Stimulated activated CD4-positive, alpha-beta T cell treated with anti-CD3 and anti-CD28 coated beads, TNF-alpha, amount 100 ng/mL, for 24 hours (primary cell): ENCODE data around the gene DLX4.

Experiments
- DNase-seq, 3 experiments: peaks; one replicate each; pipeline ENCODE4 v3.0.0-alpha.2; 2020; ENCODE audit warnings: low read depth in 3 of 3

DLX4 gene

GRCh38 chr17:49969134-49969759, at the start of gene DLX4:
Gene DLX4 (plus strand): TSS chr17:49969190. CDS start chr17:49969469, 279 bp downstream.
- no peak for DNase-seq

GRCh38 chr17:49920030-49920769, 48.8 kb upstream of the DLX4 start:
- no peak for DNase-seq

GRCh38 chr17:49922095-49922494, 46.9 kb upstream of the DLX4 start:
- DNase-seq: no peak

- DNase-seq: no peak
These were observed 44.9 kb upstream of the DLX4 start for GRCh38 chr17:49924116-49924515.

- no peak for DNase-seq
These were observed 44.4 kb upstream of the DLX4 start for GRCh38 chr17:49924589-49924988.

- DNase-seq: no peak
These were observed 43.1 kb upstream of the DLX4 start for GRCh38 chr17:49925921-49926320.

GRCh38 chr17:49926886-49927285, 42.1 kb upstream of the DLX4 start:
- DNase-seq: no peak

GRCh38 chr17:49928126-49928800, 40.7 kb upstream of the DLX4 start:
- no peak for DNase-seq

- DNase-seq: no peak
These were observed 40.0 kb upstream of the DLX4 start for GRCh38 chr17:49928837-49929475.

- no peak for DNase-seq
These were observed 38.1 kb upstream of the DLX4 start for GRCh38 chr17:49930880-49931279.

- DNase-seq: no peak
These were observed 37.4 kb upstream of the DLX4 start for GRCh38 chr17:49931416-49932137.

GRCh38 chr17:49932138-49932723, 36.8 kb upstream of the DLX4 start:
- DNase-seq: no peak

GRCh38 chr17:49932901-49933300, 36.1 kb upstream of the DLX4 start:
- no peak for DNase-seq

GRCh38 chr17:49935526-49936210, 33.3 kb upstream of the DLX4 start:
- DNase-seq: no peak

GRCh38 chr17:49936386-49936785, 32.6 kb upstream of the DLX4 start:
- DNase-seq: no peak

GRCh38 chr17:49939318-49939717, 29.7 kb upstream of the DLX4 start:
- no peak for DNase-seq

- no peak for DNase-seq
These were observed 27.6 kb upstream of the DLX4 start for GRCh38 chr17:49941427-49941826.

- no peak for DNase-seq
These were observed 26.0 kb upstream of the DLX4 start for GRCh38 chr17:49942947-49943346.

GRCh38 chr17:49944273-49944870, 24.6 kb upstream of the DLX4 start:
- no peak for DNase-seq

- no peak for DNase-seq
These were observed 22.8 kb upstream of the DLX4 start for GRCh38 chr17:49946208-49946607.
